ENCODE data around the gene APBB2. TPM values are rescaled to one million over a fixed set of nuclear protein-coding genes. Genes with fewer than 3 reads are reported as not detected.

Gene APBB2
- polyA plus RNA-seq, 3 donors, result 0.15 to 0.33 TPM; not detected in 1

DNA sequence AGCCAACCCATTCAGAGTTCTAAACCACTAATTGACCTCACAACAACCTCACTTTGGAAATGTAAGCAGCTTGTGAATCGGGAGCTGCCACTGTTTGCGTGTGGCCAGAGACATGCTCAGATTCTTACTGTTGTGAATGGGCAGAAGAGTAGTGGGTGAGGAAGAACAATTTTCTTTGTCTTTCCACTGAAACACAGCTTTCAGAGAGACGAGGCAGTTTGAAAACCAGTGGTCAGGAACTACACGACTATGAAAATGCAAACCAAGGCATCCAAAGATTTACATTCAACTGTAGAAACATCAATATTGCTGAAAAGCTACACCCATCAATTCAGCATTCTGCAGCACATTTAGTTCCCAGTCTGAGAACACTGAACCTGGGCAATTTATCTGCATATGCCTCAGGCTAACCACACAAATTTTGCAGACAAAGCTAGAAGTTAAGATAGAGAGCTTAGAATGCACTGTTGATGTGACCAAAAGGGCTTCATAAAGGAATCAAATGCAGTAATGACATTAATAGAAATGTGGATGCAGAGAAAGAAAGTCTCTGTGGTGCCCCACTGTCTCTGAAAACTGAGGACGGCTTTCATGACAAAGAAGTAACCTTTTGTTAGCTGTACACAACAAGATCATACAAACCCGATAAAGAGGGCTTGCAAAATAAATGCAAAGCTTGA, 134.3 kb downstream of the APBB2 start:
- H3K36me3 ChIP-seq (replicated peaks in 1 of 2; ENCODE audit: control insufficient read depth in 1 of 2, insufficient read depth in 2 of 2, low read length in 2 of 2), result no peaks in the 10 kb centered on the region
- WGBS (ENCODE audit: insufficient coverage), result no CpG with 5 or more reads among the region's 6 CpGs
- no peak for DNase-seq
- no peak overlapping the region for H3K4me3 ChIP-seq (replicated peaks in 1 of 3; ENCODE audit: low read depth in 2 of 3, low read length in 3 of 3)
- H3K79me2 ChIP-seq (ENCODE audit: insufficient read depth, low read length), result no peaks in the 10 kb centered on the region
- H3K9ac ChIP-seq (ENCODE audit: insufficient read depth, low read length, poor library complexity, severe bottlenecking), result no peak overlapping the region
- H4K20me1 ChIP-seq (ENCODE audit: insufficient read depth, low read length), result no peaks in the 10 kb centered on the region
- H3K4me2 ChIP-seq (replicated peaks; ENCODE audit: extremely low read depth, low read length, poor library complexity, severe bottlenecking), result no peak overlapping the region
- H3K9me3 Mint-ChIP-seq, result peaks cover under 1 to 9% (median 7%) of the 10 kb centered on the region in 7 donors
- H2AFZ ChIP-seq (ENCODE audit: insufficient read depth, low read depth, low read length, poor library complexity, severe bottlenecking), result no peak overlapping the region
- H3K4me3 Mint-ChIP-seq, result no peak overlapping the region
- no peak overlapping the region for H3K27ac Mint-ChIP-seq
- no peaks in the 10 kb centered on the region for H3K27me3 ChIP-seq (ENCODE audit: control insufficient read depth in 2 of 2, insufficient read depth in 2 of 2, low read length in 2 of 2)
- no peak overlapping the region for H3K27ac ChIP-seq (ENCODE audit: low read depth in 1 of 2, low read length in 2 of 2)
- H3K36me3 Mint-ChIP-seq, result no peaks in the 10 kb centered on the region
- no peaks in the 10 kb centered on the region for H3K9me3 ChIP-seq (replicated peaks in 1 of 2; ENCODE audit: control insufficient read depth in 1 of 2, insufficient read depth in 1 of 2, low read length in 2 of 2)
- intact Hi-C loops (cut with micrococcal nuclease), result no loop called here
- peaks cover 0 to 3% (median 0%) of the 10 kb centered on the region in 3 donors for H3K27me3 Mint-ChIP-seq (ENCODE audit: low read depth in 3 of 3)
- H3K4me1 Mint-ChIP-seq, result no peaks in the 10 kb centered on the region
- TF ChIP-seq, protein P1, sequence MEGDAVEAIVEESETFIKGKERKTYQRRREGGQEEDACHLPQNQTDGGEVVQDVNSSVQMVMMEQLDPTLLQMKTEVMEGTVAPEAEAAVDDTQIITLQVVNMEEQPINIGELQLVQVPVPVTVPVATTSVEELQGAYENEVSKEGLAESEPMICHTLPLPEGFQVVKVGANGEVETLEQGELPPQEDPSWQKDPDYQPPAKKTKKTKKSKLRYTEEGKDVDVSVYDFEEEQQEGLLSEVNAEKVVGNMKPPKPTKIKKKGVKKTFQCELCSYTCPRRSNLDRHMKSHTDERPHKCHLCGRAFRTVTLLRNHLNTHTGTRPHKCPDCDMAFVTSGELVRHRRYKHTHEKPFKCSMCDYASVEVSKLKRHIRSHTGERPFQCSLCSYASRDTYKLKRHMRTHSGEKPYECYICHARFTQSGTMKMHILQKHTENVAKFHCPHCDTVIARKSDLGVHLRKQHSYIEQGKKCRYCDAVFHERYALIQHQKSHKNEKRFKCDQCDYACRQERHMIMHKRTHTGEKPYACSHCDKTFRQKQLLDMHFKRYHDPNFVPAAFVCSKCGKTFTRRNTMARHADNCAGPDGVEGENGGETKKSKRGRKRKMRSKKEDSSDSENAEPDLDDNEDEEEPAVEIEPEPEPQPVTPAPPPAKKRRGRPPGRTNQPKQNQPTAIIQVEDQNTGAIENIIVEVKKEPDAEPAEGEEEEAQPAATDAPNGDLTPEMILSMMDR (IDR thresholded peaks at IDR 0.05), result no peak
- no peaks in the 10 kb centered on the region for H3K4me1 ChIP-seq (ENCODE audit: control insufficient read depth in 1 of 2, insufficient read depth in 2 of 2, low read length in 2 of 2)

DNA sequence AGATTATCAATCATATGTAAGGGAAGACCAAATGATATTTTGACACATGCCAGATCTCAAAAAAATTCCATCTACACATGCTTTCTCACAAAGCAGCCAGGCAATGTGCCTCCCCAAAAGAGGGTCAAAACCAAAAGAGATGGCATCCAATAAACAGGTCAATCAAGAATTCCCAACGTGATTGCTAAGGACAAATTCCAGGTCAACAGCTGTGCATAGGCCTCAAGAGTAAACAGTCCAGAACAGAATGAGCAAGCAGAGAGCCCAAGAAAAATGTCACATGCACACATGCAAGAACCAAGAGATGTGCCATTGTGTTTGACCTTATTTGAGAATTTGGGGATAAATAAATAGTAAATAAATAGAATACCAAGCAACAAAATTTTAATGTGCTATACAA, 136.7 kb downstream of the APBB2 start:
- H3K4me1 Mint-ChIP-seq, result no peaks in the 10 kb centered on the region
- intact Hi-C loops (cut with micrococcal nuclease), result no loop called here
- no peak overlapping the region for H3K9ac ChIP-seq (ENCODE audit: insufficient read depth, low read length, poor library complexity, severe bottlenecking)
- DNase-seq, result no peak
- TF ChIP-seq, protein P1 (IDR thresholded peaks at IDR 0.05), result no peak
- H3K4me3 Mint-ChIP-seq, result no peak overlapping the region
- H3K4me2 ChIP-seq (replicated peaks; ENCODE audit: extremely low read depth, low read length, poor library complexity, severe bottlenecking), result no peak overlapping the region
- H3K27ac Mint-ChIP-seq, result no peak overlapping the region
- H3K36me3 ChIP-seq (replicated peaks in 1 of 2; ENCODE audit: control insufficient read depth in 1 of 2, insufficient read depth in 2 of 2, low read length in 2 of 2), result no peaks in the 10 kb centered on the region
- H3K27me3 Mint-ChIP-seq (ENCODE audit: low read depth in 3 of 3), result peaks cover 0 to 3% (median 2%) of the 10 kb centered on the region in 3 donors
- H3K4me1 ChIP-seq (ENCODE audit: control insufficient read depth in 1 of 2, insufficient read depth in 2 of 2, low read length in 2 of 2), result no peaks in the 10 kb centered on the region
- H3K9me3 Mint-ChIP-seq, result peaks cover 0 to 7% (median 1%) of the 10 kb centered on the region in 7 donors
- H3K79me2 ChIP-seq (ENCODE audit: insufficient read depth, low read length), result no peaks in the 10 kb centered on the region
- H3K9me3 ChIP-seq (replicated peaks in 1 of 2; ENCODE audit: control insufficient read depth in 1 of 2, insufficient read depth in 1 of 2, low read length in 2 of 2), result no peaks in the 10 kb centered on the region
- H3K27me3 ChIP-seq (ENCODE audit: control insufficient read depth in 2 of 2, insufficient read depth in 2 of 2, low read length in 2 of 2), result no peaks in the 10 kb centered on the region
- 78% methylated on average over 1 of the region's 1 CpG for WGBS (ENCODE audit: insufficient coverage)
- H3K4me3 ChIP-seq (replicated peaks in 1 of 3; ENCODE audit: low read depth in 2 of 3, low read length in 3 of 3), result no peak overlapping the region
- no peak overlapping the region for H3K27ac ChIP-seq (ENCODE audit: low read depth in 1 of 2, low read length in 2 of 2)
- H4K20me1 ChIP-seq (ENCODE audit: insufficient read depth, low read length), result no peaks in the 10 kb centered on the region
- no peak overlapping the region for H2AFZ ChIP-seq (ENCODE audit: insufficient read depth, low read depth, low read length, poor library complexity, severe bottlenecking)
- H3K36me3 Mint-ChIP-seq, result no peaks in the 10 kb centered on the region
